GM10266 (cell line): ENCODE data around the gene RNF13.

ENCODE experiments used
- DNase-seq: peaks from one replicate; pipeline ENCODE4 v3.0.0; 2012; ENCODE audit errors: extremely low spot score
- TF ChIP-seq, protein P1 (sequence below): IDR thresholded peaks from 2 replicates; pipeline ENCODE4 v1.5.1; 2012; ENCODE audit warnings: mild to moderate bottlenecking, low read depth; ENCODE audit not compliant: control insufficient read depth, insufficient read depth; ENCODE audit errors: missing control alignments

RNF13 gene

DNA sequence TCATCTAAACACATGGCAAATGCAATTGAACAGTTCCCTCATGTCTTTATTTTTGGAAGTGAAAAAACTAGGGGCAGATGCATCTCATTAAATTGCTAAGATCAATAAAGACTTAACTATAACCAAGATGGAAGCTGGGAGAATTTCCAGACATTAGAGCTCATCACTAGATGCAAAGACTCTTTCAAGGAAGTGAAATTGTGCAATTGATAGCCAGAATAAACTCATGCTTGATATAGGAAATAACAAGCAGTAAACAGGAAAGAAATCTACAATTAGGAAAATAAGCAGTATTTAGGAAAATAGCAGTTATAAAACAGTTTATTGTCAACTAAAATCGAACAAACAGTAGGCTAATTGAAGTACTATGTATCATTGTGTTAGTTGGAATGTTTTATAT lies 11.8 kb upstream of the RNF13 start:
- TF ChIP-seq, protein P1, sequence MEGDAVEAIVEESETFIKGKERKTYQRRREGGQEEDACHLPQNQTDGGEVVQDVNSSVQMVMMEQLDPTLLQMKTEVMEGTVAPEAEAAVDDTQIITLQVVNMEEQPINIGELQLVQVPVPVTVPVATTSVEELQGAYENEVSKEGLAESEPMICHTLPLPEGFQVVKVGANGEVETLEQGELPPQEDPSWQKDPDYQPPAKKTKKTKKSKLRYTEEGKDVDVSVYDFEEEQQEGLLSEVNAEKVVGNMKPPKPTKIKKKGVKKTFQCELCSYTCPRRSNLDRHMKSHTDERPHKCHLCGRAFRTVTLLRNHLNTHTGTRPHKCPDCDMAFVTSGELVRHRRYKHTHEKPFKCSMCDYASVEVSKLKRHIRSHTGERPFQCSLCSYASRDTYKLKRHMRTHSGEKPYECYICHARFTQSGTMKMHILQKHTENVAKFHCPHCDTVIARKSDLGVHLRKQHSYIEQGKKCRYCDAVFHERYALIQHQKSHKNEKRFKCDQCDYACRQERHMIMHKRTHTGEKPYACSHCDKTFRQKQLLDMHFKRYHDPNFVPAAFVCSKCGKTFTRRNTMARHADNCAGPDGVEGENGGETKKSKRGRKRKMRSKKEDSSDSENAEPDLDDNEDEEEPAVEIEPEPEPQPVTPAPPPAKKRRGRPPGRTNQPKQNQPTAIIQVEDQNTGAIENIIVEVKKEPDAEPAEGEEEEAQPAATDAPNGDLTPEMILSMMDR: no peak
- DNase-seq: no peak

DNA sequence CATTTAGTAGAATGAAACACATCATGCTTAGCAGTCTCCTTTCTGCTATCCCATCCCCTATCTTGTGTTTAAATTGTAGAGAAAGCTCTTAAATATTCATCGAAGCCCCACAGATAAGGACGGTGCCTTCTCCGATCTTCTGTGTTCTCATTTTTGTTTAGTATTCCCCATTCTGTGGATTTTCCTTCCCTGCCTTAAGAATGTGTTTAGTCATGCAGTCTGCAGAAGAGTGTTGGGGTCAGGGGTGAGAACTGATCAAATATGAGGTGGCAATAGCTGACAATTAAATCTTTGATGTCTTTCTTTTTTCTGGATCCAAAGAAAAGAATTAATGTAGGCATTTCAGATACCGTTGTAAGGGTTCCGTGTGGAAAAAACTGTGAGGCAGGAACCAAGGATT lies 11.4 kb upstream of the RNF13 start:
- TF ChIP-seq, protein P1: no peak
- no peak for DNase-seq

DNA sequence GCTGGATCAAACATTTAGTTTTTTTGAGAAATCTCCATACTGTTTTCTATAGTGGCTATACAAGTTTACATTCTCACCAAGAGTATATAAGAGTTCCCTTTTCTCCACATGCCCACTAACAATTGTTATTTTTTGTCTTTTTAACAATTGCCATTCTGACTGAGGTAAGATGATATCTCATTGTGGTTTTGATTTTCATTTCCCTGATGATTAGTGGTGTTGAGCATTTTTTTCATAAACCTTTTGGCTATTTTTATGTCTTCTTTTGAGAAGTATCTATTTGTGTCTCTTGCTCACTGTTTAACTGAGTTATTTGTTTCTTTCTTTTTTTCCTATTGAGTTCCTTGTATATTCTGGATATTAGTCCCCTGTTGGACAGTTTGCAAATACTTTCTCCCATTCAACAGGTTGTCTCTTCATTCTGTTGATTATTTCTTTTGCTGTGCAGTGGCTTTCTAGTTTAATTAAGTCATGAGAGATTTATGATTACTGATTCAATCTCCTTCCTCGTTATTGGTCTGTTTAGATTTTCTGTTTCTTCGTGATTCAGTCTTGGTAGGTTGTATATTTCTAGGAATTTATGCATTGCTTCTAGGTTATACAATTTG lies 6.7 kb upstream of the RNF13 start:
- TF ChIP-seq, protein P1: no peak
- DNase-seq: no peak

DNA sequence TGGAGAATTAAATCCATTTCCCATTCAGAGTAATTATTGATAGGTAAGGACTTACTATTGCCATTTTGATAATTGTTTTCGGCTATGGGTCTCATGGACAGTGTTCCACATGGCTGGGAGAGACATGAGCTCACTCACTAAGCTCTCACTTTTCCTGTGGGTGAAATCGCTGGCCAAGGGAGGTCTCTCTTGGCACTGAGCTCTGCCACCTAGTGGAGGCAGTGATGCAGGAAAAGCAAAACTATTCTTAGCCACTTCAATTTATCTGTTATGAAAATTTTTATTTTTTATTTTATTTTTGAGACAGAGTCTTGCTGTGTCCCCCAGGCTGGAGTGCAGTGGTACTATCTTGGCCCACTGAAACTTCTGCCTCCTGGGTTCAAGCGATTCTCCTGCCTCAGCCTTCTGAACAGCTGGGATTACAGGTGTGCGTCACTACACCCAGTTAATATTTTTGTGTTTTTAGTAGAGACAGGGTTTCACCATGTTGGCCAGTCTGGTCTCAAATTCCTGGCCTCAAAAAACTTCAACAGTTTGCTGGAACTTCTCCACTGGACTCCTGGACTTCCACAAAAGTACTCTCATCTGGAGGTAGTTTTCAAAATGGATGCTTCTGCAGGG lies 4.7 kb upstream of the RNF13 start:
- TF ChIP-seq, protein P1: peak; percentile 79
- peak; percentile 46 for DNase-seq

DNA sequence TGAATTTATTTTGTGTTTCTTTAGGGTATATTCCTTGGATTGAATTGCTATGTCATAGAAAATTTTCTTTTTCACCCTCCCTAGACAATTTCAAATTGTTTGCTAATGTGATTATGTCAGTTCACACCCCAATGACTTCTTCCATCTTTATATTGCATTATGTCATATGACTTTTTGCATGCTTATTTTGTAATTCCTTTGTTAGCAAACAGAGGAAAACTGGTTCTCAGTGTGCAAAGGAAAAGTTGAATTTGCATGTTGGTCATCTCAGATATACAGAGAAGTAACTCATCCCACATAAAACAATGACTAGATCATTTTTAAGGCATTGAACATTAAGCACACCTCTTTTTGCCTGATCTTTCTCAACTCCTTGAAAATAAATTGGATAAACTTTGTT lies 3.3 kb upstream of the RNF13 start:
- DNase-seq: no peak
- TF ChIP-seq, protein P1: no peak

DNA sequence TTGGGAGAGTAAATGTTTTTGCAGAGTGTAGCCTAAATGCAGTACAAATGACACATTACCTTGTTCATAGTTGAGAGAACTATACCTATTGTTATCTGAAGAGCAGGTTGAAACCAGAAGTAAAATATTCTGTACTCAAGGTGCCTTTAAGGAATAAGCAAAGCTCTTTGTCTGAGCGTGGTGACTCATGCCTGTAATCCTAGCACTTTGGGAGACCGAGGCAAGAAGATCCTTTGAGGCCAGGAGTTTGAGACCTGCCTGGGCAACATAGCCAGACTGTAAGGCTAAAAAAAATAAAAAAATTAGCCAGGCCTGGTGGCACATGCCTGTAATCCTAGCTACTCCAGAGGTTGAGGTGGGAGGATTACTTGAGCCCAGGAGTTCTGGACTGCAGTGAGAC lies 2.2 kb upstream of the RNF13 start:
- no peak for DNase-seq
- TF ChIP-seq, protein P1: no peak

DNA sequence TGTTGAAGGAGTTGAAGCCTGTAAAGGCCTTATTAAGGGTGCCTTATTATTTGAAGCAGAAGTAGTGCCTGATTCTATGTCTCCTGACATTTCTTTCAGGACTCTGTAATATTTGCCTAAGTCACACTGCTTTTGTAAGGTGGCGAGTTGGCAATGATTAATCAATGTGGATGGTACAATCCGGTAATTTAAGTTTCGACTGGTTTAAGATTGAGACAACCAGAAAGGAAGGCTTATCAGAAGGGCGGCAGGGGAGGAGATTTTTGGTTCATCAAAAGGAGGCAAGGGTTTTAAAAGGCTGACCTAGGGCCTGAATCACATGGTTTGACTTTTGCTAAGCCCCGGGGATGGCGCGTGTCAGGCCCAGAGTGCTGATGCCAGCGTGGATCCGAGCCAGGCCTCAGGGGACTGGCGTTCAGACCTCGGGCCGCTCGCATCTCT lies 830 bp upstream of the RNF13 start:
- no peak for DNase-seq
- TF ChIP-seq, protein P1: no peak
